Right atrium auricular region (tissue), 2 donors: ENCODE data around the gene ACMSD. TPM values are rescaled to one million over a fixed set of nuclear protein-coding genes. Genes with fewer than 3 reads are reported as not detected.

ENCODE experiments used
- DNase-seq: peaks from one replicate; pipeline ENCODE4 v3.0.0-alpha.2; 2019; ENCODE audit warnings: low spot score
- H3K27ac ChIP-seq, 2 donors: fragments of 200-600 bp; sonication (generic); 1 replicate in 1 of 2; 2 replicates in 1 of 2; pipeline ENCODE4 v1.5.1; 2016 to 2019
- H3K27me3 ChIP-seq, 2 donors: fragments of 200-600 bp; sonication (generic); one replicate each; pipeline versions ENCODE4 v1.5.1 to v1.6.0; 2017 to 2019
- H3K36me3 ChIP-seq: fragments of 200-600 bp; sonication (generic); one replicate; pipeline ENCODE4 v1.5.1; 2016
- H3K4me1 ChIP-seq, 2 donors: fragments of 200-600 bp; sonication (generic); one replicate each; pipeline versions ENCODE4 v1.5.1 to v1.6.0; 2017 to 2019
- H3K4me3 ChIP-seq, 2 donors: fragments of 200-600 bp; sonication (generic); 1 replicate in 1 of 2; 2 replicates in 1 of 2; pipeline ENCODE4 v1.5.1; 2017 to 2019; ENCODE audit warnings: mild to moderate bottlenecking in 1 of 2, moderate library complexity in 1 of 2
- H3K9me3 ChIP-seq, 2 donors: fragments of 200-600 bp; sonication (generic); one replicate each; pipeline ENCODE4 v1.5.1; 2019
- CTCF ChIP-seq, 2 donors: fragments of 200-600 bp; sonication (generic); IDR thresholded peaks; one replicate each; pipeline ENCODE4 v1.5.1; 2019; ENCODE audit warnings: antibody characterized with exemption in 2 of 2
- total RNA-seq, 2 donors: library from RNA; depleted of rRNA; stranded (reverse); fragments of >200 nt; gene quantifications; one replicate each; pipeline ENCODE4 v1.1.0, GENCODE V29; 2016

Gene ACMSD
- total RNA-seq = not detected

GRCh38 chr2:134838143-134838620 lies at the start of gene ACMSD:
Gene ACMSD, plus strand, starts transcription at chr2:134838616. Its CDS starts 67 bp downstream, at chr2:134838683.
- Histone ChIP-seq H3K9me3 (peaks cover 0 to 15% of the 10 kb centered on the region in 2 donors), H3K4me1 (no peaks in the 10 kb centered on the region), H3K27me3 (no peaks in the 10 kb centered on the region), H3K27ac (no peak within 1 kb of the TSS), H3K4me3 (no peak within 1 kb of the TSS), H3K36me3 (no peaks in the 10 kb centered on the region)
- TF ChIP-seq CTCF (IDR thresholded peaks at IDR 0.05) = no peak
- no peak for DNase-seq

DNA sequence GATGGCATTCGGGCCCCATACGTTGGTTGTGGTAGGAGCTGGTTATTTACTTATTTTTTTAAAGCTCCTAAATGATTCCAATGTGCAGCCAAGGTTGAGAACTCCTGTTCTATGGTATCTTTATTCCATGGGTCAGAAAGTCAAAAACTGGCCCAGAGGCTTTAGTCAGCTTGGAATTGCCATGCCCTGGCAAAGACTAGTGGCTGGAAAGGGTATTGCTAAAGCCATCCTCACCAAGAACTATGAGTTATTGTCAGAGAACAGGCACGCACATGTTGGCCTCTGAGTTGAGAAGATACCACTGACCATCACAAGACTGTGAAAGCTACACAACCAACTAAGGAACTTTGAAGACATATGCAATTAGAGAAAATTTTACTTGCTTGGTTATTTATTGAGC lies 47.9 kb upstream of the ACMSD start:
- no peak for TF ChIP-seq CTCF (IDR thresholded peaks at IDR 0.05)
- no peak overlapping the region for H3K27ac ChIP-seq
- no peaks in the 10 kb centered on the region for H3K36me3 ChIP-seq
- no peaks in the 10 kb centered on the region for H3K9me3 ChIP-seq
- no peak for DNase-seq
- no peaks in the 10 kb centered on the region for H3K4me1 ChIP-seq
- no peaks in the 10 kb centered on the region for H3K27me3 ChIP-seq
- H3K4me3 ChIP-seq = no peak overlapping the region

DNA sequence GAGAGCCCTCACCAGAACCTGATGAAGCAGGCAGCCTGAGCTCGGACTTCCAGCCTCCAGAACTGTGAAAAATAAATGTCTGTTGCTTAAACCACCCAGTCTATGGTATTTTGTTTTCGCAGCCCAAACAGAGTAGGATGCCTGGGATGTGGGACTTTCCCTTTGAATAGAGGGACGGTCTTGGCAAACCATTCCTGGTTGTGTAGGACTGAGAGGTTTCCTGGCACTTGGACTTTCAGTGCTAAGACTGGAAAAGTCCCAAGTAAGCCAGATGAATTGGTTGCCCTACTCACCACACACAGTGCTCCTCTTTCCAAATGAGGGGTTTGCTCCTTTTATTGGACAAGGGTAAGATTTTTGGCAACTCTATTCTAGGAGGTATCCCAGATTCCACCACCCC lies 46.8 kb upstream of the ACMSD start:
- TF ChIP-seq CTCF (IDR thresholded peaks at IDR 0.05) = no peak
- no peak for DNase-seq
- no peak overlapping the region for H3K4me3 ChIP-seq
- H3K9me3 ChIP-seq = no peaks in the 10 kb centered on the region
- H3K36me3 ChIP-seq = no peaks in the 10 kb centered on the region
- H3K27ac ChIP-seq = no peak overlapping the region
- no peaks in the 10 kb centered on the region for H3K4me1 ChIP-seq
- no peaks in the 10 kb centered on the region for H3K27me3 ChIP-seq

- Histone ChIP-seq H3K4me3 (no peak overlapping the region), H3K4me1 (no peaks in the 10 kb centered on the region), H3K9me3 (no peaks in the 10 kb centered on the region), H3K36me3 (no peaks in the 10 kb centered on the region), H3K27me3 (no peaks in the 10 kb centered on the region), H3K27ac (no peak overlapping the region)
- no peak for TF ChIP-seq CTCF (IDR thresholded peaks at IDR 0.05)
- DNase-seq = no peak
Measured at GRCh38 chr2:134792186-134792585, 46.2 kb upstream of the ACMSD start.

DNA sequence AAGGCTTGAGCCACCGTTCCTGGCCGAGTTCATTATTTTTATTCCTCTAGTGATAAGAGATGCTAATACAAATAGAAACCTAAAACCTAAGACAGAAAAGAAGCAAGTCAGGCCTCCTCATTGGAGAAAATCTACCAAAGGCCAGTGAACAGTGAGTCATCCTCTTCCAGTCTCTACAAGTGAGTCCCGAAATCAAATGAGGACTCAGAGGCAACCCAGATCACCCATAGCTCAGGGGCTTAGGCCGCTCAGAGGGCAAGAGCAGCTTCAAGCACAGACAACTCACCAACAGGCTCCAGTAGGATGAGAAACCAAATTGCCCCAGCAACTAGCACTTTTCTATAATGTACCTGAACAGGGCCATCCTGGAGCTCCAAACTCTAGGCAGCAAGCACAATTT lies 42.7 kb upstream of the ACMSD start:
- no peaks in the 10 kb centered on the region for H3K4me1 ChIP-seq
- H3K36me3 ChIP-seq = no peaks in the 10 kb centered on the region
- H3K4me3 ChIP-seq = no peak overlapping the region
- H3K9me3 ChIP-seq = no peaks in the 10 kb centered on the region
- H3K27me3 ChIP-seq = no peaks in the 10 kb centered on the region
- no peak for TF ChIP-seq CTCF (IDR thresholded peaks at IDR 0.05)
- no peak overlapping the region for H3K27ac ChIP-seq
- DNase-seq = no peak

GRCh38 chr2:134796373-134796772 lies 42.0 kb upstream of the ACMSD start:
- no peak overlapping the region for H3K27ac ChIP-seq
- DNase-seq = no peak
- H3K27me3 ChIP-seq = no peaks in the 10 kb centered on the region
- H3K36me3 ChIP-seq = no peaks in the 10 kb centered on the region
- H3K9me3 ChIP-seq = no peaks in the 10 kb centered on the region
- TF ChIP-seq CTCF (IDR thresholded peaks at IDR 0.05) = no peak
- no peaks in the 10 kb centered on the region for H3K4me1 ChIP-seq
- H3K4me3 ChIP-seq = no peak overlapping the region
